Muscle layer of duodenum (tissue), 2 donors: ENCODE measurements around the gene KMT2C.
"Not testable (repeated sequence)": the region's sequence is repeated elsewhere in the genome, so short reads cannot be mapped to it uniquely, and the experiment has no call there.

Experiments
- H3K27ac ChIP-seq: one replicate; pipeline ENCODE4 v1.7.0; 2013; ENCODE audit warnings: mild to moderate bottlenecking, low read length
- H3K27me3 ChIP-seq: one replicate; pipeline ENCODE4 v1.7.0; 2013; ENCODE audit warnings: low read depth, mild to moderate bottlenecking, control low read depth, low read length
- H3K36me3 ChIP-seq, 2 donors: one replicate each; pipeline ENCODE4 v1.7.0; 2013; ENCODE audit warnings: low read length in 2 of 2, control low read depth in 1 of 2, mild to moderate bottlenecking in 1 of 2; ENCODE audit not compliant: insufficient read depth in 2 of 2, control insufficient read depth in 1 of 2
- H3K4me1 ChIP-seq, 2 donors: one replicate each; pipeline ENCODE4 v1.7.0; 2013; ENCODE audit warnings: low read length in 2 of 2, mild to moderate bottlenecking in 2 of 2, control low read depth in 1 of 2, moderate library complexity in 1 of 2; ENCODE audit not compliant: insufficient read depth in 2 of 2, control insufficient read depth in 1 of 2
- H3K4me3 ChIP-seq, 2 donors: one replicate each; pipeline ENCODE4 v1.7.0; 2013; ENCODE audit warnings: low read length in 2 of 2, low read depth in 1 of 2, mild to moderate bottlenecking in 1 of 2
- H3K9me3 ChIP-seq, 2 donors: one replicate each; pipeline ENCODE4 v1.7.0; 2013; ENCODE audit warnings: low read length in 2 of 2, control low read depth in 1 of 2, mild to moderate bottlenecking in 1 of 2; ENCODE audit not compliant: control insufficient read depth in 1 of 2
- donor health status: healthy.

The KMT2C gene

DNA sequence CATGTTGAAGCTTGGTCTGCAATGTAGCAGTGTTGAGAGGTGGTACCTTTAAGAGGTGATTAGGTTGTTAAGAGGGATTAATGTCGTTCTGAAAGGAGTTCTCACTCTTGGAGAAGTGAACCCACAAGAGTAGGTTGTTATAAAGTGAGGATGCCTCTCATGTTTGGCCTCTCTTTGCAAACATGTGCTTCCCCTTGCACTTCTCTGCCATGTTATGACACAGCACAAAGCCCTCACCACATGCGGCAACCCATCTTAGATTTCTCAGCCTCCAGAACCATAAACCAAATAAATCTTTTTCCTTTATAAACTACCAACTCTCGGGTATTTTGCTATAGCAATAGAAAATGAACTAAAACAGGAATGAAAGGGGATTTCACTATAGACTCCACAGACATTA lies 66.3 kb downstream of the KMT2C start:
- Histone ChIP-seq H3K27me3 (no peaks in the 10 kb centered on the region), H3K9me3 (no peaks in the 10 kb centered on the region), H3K27ac (no peak overlapping the region), H3K4me3 (no peak overlapping the region), H3K4me1 (peaks cover 0 to 8% of the 10 kb centered on the region in 2 donors), H3K36me3 (no peaks in the 10 kb centered on the region)

GRCh38 chr7:152367170-152367569 lies 68.6 kb downstream of the KMT2C start:
- no peaks in the 10 kb centered on the region for H3K27me3 ChIP-seq
- no peak overlapping the region for H3K4me3 ChIP-seq
- no peaks in the 10 kb centered on the region for H3K9me3 ChIP-seq
- no peak overlapping the region for H3K27ac ChIP-seq
- peaks cover 0 to 18% of the 10 kb centered on the region in 2 donors for H3K4me1 ChIP-seq
- H3K36me3 ChIP-seq, result no peaks in the 10 kb centered on the region

DNA sequence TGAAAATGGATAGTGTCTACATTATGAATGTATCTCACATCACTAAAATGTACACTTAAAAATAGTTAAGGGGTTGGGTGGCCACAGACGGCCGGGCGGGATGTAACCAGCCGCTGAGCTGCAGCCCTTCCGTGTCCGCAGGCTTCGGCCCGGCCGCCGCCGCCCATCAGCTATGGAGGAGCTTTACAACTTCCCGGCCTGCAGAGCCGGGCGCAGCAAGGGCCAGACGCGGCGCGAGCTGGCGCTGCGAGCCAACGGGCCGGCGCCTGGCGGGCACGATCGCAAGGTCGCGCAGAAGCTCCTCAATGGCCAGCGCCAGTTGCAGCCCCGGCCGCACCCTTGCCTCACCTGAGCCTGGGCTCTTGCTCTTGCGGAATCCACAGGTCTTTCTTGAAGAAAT lies 69.1 kb downstream of the KMT2C start:
- Histone ChIP-seq H3K9me3 (no peaks in the 10 kb centered on the region), H3K27ac (no peak overlapping the region), H3K36me3 (no peaks in the 10 kb centered on the region), H3K4me3 (no peak overlapping the region), H3K4me1 (peaks cover 0 to 18% of the 10 kb centered on the region in 2 donors), H3K27me3 (no peaks in the 10 kb centered on the region)

DNA sequence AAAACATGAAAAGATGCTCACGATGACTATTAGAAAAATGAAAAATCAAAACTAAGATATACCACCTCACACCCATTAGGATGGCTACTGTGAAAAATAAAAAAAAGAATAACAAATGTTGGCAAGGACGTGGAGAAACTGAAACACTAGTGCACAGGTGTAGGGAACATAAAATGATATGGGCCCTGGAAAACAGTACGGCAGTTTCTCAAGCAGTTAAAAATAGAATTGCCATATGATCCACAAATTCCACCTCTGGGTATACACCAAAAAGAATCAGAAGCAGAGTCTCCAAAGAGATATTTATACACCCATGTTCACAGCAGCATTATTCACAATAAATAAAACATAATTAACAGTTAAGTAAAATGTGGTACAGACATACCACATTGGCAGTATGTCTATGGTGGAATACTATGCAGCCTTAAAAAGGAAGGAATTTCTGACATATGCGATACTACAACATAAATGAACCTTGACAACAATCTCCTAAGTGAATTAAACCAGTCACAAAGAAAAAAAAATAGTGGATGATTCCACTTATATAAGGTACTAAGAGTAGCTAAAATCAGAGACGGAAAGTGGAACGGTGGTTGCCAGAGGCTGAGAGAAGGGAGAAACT lies 69.7 kb downstream of the KMT2C start:
- no peaks in the 10 kb centered on the region for H3K36me3 ChIP-seq
- H3K4me3 ChIP-seq, result no peak overlapping the region
- H3K27me3 ChIP-seq, result no peaks in the 10 kb centered on the region
- H3K9me3 ChIP-seq, result no peaks in the 10 kb centered on the region
- peaks cover 0 to 18% of the 10 kb centered on the region in 2 donors for H3K4me1 ChIP-seq
- H3K27ac ChIP-seq, result no peak overlapping the region

DNA sequence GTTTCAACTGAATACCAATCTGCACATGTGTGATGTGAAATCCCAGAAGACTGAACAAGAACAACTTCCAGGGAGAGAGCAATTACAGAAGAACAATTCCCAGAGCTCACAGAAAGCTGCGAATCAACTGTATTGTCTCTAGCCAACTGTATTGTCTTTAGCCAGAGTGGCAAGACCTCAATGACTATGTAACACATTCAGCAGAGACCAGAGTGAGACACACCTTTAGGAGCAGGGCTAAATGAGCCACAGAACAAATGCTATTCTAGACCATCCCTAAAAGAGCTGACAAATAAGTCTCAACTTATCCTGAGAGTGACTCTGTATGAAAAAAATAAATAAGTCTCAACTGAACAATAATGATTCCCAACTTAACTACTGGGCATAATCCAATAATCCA lies 72.0 kb downstream of the KMT2C start:
- H3K27ac ChIP-seq, result no peak overlapping the region
- no peaks in the 10 kb centered on the region for H3K36me3 ChIP-seq
- no peaks in the 10 kb centered on the region for H3K27me3 ChIP-seq
- no peak overlapping the region for H3K4me3 ChIP-seq
- H3K9me3 ChIP-seq, result no peaks in the 10 kb centered on the region
- H3K4me1 ChIP-seq, result peaks cover 0 to 14% of the 10 kb centered on the region in 2 donors

GRCh38 chr7:152362128-152362926 lies 73.5 kb downstream of the KMT2C start:
- H3K27me3 ChIP-seq, result no peaks in the 10 kb centered on the region
- H3K4me1 ChIP-seq, result peaks cover 0 to 14% of the 10 kb centered on the region in 2 donors
- no peaks in the 10 kb centered on the region for H3K9me3 ChIP-seq
- peaks cover 0 to 3% of the 10 kb centered on the region in 2 donors for H3K36me3 ChIP-seq
- H3K4me3 ChIP-seq, result no peak overlapping the region
- H3K27ac ChIP-seq, result no peak overlapping the region

DNA sequence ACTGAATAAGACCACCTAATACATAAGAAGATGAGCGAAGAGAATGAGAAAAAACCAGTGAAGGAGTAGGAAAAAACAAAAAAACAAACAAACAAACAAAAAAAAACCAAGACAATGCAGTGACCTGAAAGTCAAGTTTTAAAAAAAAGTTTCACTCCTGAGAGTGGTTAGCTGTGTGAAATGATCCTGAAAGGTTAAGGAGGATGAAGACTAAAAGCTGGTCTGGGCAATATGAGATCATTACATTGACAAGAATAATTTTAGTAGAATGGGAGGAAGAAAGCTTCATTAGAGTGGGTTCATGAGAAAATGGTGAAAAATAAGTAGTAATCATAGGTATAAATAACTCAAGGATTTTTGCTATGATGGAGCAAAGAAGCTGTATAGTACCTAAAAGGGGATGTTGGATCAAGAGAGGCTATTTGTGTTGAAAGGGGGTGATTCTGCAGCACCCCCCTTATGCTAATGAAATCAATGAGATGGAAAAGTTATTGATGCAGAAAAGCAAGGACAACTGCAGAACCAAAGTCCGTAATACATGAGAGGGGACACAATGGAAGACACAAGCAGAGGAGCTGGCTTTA lies 80.2 kb downstream of the KMT2C start:
- Histone ChIP-seq H3K27me3 (no peaks in the 10 kb centered on the region), H3K36me3 (peaks cover 3 to 4% of the 10 kb centered on the region in 2 donors), H3K9me3 (no peaks in the 10 kb centered on the region), H3K4me3 (no peak overlapping the region), H3K27ac (no peak overlapping the region), H3K4me1 (no peaks in the 10 kb centered on the region)

GRCh38 chr7:152354061-152354460 lies 81.7 kb downstream of the KMT2C start:
- Histone ChIP-seq H3K27me3 (no peaks in the 10 kb centered on the region), H3K27ac (no peak overlapping the region), H3K4me1 (no peaks in the 10 kb centered on the region), H3K4me3 (no peak overlapping the region), H3K36me3 (peaks cover 3 to 4% of the 10 kb centered on the region in 2 donors), H3K9me3 (no peaks in the 10 kb centered on the region)

GRCh38 chr7:152353281-152353680 lies 82.5 kb downstream of the KMT2C start:
- H3K36me3 ChIP-seq, H3K4me3 ChIP-seq, H3K27me3 ChIP-seq, H3K9me3 ChIP-seq, H3K4me1 ChIP-seq, H3K27ac ChIP-seq: not testable (repeated sequence)

GRCh38 chr7:152351747-152352146 lies 84.1 kb downstream of the KMT2C start:
- H3K9me3 ChIP-seq, H3K27ac ChIP-seq, H3K4me3 ChIP-seq, H3K27me3 ChIP-seq, H3K4me1 ChIP-seq: not testable (repeated sequence)
- peaks cover 4 to 15% of the 10 kb centered on the region in 2 donors for H3K36me3 ChIP-seq

GRCh38 chr7:152351168-152351567 lies 84.6 kb downstream of the KMT2C start:
- Histone ChIP-seq H3K27ac (no peak overlapping the region), H3K36me3 (peaks cover 4 to 15% of the 10 kb centered on the region in 2 donors), H3K9me3 (no peaks in the 10 kb centered on the region), H3K4me1 (no peaks in the 10 kb centered on the region), H3K27me3 (no peaks in the 10 kb centered on the region), H3K4me3 (no peak overlapping the region)
